Stimulated activated naive CD8-positive, alpha-beta T cell treated with anti-CD3 and anti-CD28 coated beads, Interleukin-15, Interleukin-2, amounts not matched to agents 100 U/mL and 50 U/mL, for 24 hours (primary cell): ENCODE results near the gene LYG1.
"Not testable (repeated sequence)": the region's sequence is repeated elsewhere in the genome, so short reads cannot be mapped to it uniquely, and the experiment has no call there.

Experiments
- ATAC-seq: fragments of 150-1000 bp; cut with Tn5 transposase; one replicate; pipeline ENCODE4 v1.10.0; 2021
- DNase-seq: peaks from one replicate; pipeline ENCODE4 v3.0.0; 2021

The LYG1 gene

GRCh38 chr2:99301097-99301496, at the start of gene LYG1:
Gene LYG1 (minus strand): TSS chr2:99301197. CDS start chr2:99295670, 5,527 bp downstream.
- DNase-seq, ATAC-seq: not testable (repeated sequence)

GRCh38 chr2:99350194-99350593, 49.2 kb upstream of the LYG1 start:
- ATAC-seq (no peak), DNase-seq (no peak)

GRCh38 chr2:99348173-99348572, 47.2 kb upstream of the LYG1 start:
- ATAC-seq (peak; percentile 59), DNase-seq (no peak)

- ATAC-seq (no peak), DNase-seq (no peak)
Observed at GRCh38 chr2:99346218-99346617, 45.2 kb upstream of the LYG1 start.

- DNase-seq, ATAC-seq: not testable (repeated sequence)
Observed at GRCh38 chr2:99345446-99345845, 44.4 kb upstream of the LYG1 start.

- ATAC-seq, result no peak
- no peak for DNase-seq
Observed at GRCh38 chr2:99342536-99342935, 41.5 kb upstream of the LYG1 start.

GRCh38 chr2:99340669-99341236, 39.8 kb upstream of the LYG1 start:
- ATAC-seq, result no peak
- DNase-seq, result no peak

- no peak for DNase-seq
- no peak for ATAC-seq
Observed at GRCh38 chr2:99338029-99338585, 37.1 kb upstream of the LYG1 start.

- DNase-seq (peak; percentile 96), ATAC-seq (peak; percentile 85)
Observed at GRCh38 chr2:99337113-99338028, 36.4 kb upstream of the LYG1 start, which contains the start of gene EIF5B. Gene EIF5B (plus strand): TSS chr2:99337389. CDS start chr2:99337555, 166 bp downstream.

- no peak for DNase-seq
- no peak for ATAC-seq
Observed at GRCh38 chr2:99336804-99337112, 35.8 kb upstream of the LYG1 start.

GRCh38 chr2:99335911-99336803, 35.2 kb upstream of the LYG1 start, which contains the start of gene TXNDC9:
Gene TXNDC9 (minus strand): TSS chr2:99336333. CDS start chr2:99333210, 3,123 bp downstream.
- peak; percentile 97 for DNase-seq
- peak; percentile 82 for ATAC-seq

GRCh38 chr2:99325384-99325783, 24.4 kb upstream of the LYG1 start:
- no peak for ATAC-seq
- no peak for DNase-seq

- not testable (repeated sequence) for DNase-seq, ATAC-seq
Observed at GRCh38 chr2:99317873-99318200, 16.8 kb upstream of the LYG1 start.

- ATAC-seq, result no peak
- no peak for DNase-seq
Observed at GRCh38 chr2:99317161-99317872, 16.3 kb upstream of the LYG1 start.

GRCh38 chr2:99299580-99299979, 1.4 kb downstream of the LYG1 start:
- no peak for DNase-seq
- ATAC-seq, result no peak

GRCh38 chr2:99297994-99298393, 3.0 kb downstream of the LYG1 start:
- no peak for ATAC-seq
- DNase-seq, result no peak

- ATAC-seq (no peak), DNase-seq (no peak)
Observed at GRCh38 chr2:99285526-99285925, 15.5 kb downstream of the LYG1 start.

GRCh38 chr2:99279969-99280695, 20.9 kb downstream of the LYG1 start:
- DNase-seq (no peak), ATAC-seq (no peak)

GRCh38 chr2:99278793-99279291, 22.2 kb downstream of the LYG1 start:
- no peak for DNase-seq

GRCh38 chr2:99278195-99278765, 22.7 kb downstream of the LYG1 start:
- not testable (repeated sequence) for DNase-seq, ATAC-seq

More at GRCh38 chr2:99278793-99279291, 22.2 kb downstream of the LYG1 start:
- ATAC-seq, result no peak
